GM20000 (cell line): Measurements from ENCODE around the gene C1QL1.

Source experiments
- DNase-seq: peaks from one replicate; pipeline ENCODE4 v3.0.0; 2012; ENCODE audit warnings: low spot score
- TF ChIP-seq, protein P1 (sequence below): IDR thresholded peaks from 2 replicates; pipeline ENCODE4 v1.5.1; 2012; ENCODE audit warnings: mild to moderate bottlenecking, control low read depth; ENCODE audit errors: extremely low read depth, missing control alignments

C1QL1 gene

DNA sequence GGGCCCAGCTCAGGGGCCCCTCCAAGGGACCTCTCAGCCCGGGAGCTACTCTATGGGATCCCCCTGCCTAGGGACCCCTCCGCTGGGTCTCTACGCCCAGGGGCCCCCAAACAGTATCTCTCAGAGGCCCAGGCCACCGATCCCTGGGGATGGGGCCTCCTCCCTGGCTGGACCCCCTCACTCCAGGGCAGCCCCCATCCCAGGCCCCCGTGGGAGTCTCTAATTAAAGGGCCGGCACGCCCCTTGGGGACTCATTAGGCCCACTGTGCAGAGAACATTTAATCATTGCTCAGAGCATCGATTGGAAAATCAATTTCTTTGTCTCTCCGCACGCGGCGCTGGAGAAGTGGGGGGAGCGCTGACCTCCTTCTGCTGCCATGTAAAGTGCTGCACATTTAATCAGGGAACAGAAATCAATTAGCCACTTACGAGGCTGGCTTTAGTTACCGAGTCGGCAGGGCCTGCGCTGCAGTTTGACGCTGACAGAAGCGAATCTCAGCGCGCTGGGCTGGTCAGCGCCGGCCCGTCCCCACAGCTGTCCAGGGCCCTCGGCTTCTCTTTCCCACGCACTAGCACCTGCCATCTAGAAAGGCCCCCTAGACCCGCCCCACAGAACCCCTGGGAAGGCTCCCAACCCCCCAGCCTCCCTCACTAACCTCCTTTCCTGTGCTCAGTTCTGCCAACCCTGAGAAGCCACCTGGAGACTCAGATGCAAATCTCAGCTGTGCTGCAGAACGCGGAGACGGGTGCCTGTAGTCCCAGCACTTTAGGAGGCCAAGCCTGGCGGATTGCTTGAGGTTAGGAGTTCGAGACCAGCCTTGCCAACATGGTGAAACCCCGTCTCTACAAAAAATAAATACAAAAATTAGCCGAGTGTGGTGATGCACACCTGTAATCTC lies 20.2 kb upstream of the C1QL1 start:
- DNase-seq, result no peak
- TF ChIP-seq, protein P1, sequence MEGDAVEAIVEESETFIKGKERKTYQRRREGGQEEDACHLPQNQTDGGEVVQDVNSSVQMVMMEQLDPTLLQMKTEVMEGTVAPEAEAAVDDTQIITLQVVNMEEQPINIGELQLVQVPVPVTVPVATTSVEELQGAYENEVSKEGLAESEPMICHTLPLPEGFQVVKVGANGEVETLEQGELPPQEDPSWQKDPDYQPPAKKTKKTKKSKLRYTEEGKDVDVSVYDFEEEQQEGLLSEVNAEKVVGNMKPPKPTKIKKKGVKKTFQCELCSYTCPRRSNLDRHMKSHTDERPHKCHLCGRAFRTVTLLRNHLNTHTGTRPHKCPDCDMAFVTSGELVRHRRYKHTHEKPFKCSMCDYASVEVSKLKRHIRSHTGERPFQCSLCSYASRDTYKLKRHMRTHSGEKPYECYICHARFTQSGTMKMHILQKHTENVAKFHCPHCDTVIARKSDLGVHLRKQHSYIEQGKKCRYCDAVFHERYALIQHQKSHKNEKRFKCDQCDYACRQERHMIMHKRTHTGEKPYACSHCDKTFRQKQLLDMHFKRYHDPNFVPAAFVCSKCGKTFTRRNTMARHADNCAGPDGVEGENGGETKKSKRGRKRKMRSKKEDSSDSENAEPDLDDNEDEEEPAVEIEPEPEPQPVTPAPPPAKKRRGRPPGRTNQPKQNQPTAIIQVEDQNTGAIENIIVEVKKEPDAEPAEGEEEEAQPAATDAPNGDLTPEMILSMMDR, result no peak

DNA sequence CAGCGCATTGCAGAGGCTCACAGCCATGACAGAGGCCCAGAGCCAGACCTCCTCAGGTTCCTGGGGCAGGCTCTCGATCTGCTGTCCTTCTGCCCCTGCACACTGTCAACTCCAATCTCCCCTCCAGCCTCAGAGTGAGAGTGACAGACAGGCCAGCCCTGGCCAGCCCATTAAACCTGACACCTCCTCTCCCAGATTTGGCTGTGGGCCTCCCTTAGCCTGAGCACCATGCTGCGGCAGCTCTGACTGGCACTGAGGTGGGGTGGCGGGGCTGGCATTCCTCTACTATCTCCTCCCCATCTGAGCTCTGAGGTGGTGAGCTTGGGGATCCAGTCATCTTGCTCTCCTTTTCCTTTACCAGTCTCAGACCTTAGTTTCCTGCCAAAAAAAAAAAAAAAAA lies 15.5 kb upstream of the C1QL1 start:
- DNase-seq, result no peak

DNA sequence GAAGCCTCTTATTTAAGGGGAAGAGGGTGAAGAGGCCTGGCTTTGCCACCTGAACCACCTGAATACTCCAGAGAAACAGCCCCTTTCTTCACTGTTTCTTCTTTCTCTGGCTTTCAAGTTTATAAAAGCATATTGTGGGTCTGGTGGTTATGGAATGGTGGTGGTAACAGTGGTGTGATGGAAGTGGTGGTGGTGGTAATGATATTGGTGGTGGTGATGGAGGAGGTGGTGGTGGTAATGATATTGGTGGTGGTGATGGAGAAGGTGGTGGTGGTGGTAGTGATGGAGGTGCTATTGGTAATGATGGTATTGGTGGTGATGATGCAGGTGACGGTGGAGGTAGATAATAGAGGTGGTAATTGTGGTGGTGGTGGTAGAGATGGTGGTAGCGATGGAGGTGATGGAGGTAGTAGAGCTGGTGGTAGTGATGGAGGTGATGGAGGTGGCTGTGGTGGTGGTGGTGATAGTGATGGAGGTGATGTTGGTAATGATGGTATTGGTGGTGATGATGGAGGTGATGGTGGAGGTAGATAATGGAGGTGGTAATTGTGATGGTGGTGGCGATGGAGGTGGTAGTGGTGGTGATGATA lies 14.1 kb upstream of the C1QL1 start:
- DNase-seq, result no peak
- TF ChIP-seq, protein P1, result no peak

More for the DNA sequence above, 15.5 kb upstream of the C1QL1 start:
- TF ChIP-seq, protein P1, result no peak

DNA sequence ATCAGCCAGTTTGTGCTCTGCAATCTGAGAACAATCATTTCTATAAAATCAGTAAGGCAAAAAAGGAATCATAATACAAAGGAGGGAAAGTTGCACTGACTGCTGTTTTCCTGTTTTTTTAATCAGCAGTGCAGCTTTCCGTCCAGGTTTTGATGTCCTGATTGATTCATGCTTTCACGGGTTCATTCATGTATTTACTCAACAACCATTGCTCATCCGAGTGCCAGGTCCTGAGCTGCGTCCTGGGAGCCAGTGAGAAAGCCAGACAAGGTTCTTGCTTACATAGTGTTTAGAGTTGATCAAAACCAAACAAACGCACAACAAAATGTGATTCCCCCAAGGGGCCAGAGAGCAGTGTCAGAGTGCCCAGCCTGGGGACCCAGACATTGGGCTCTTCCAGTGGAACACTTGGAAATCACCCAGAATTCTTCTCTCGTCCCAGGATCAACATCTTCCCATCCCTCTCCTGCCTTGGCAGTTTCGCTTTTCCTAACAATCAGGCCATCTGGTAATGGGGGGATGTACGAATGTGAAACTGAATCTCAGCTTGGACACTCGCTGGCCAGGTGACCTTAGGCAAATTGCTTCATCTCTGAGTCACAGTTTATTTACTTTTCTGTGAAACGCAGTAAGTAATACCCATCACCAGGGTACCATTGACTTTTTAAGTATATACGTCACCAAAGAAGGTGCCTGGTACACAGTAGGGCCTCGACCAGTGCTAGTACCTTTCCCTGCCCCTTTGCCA lies 13.3 kb upstream of the C1QL1 start:
- no peak for DNase-seq
- TF ChIP-seq, protein P1, result no peak

DNA sequence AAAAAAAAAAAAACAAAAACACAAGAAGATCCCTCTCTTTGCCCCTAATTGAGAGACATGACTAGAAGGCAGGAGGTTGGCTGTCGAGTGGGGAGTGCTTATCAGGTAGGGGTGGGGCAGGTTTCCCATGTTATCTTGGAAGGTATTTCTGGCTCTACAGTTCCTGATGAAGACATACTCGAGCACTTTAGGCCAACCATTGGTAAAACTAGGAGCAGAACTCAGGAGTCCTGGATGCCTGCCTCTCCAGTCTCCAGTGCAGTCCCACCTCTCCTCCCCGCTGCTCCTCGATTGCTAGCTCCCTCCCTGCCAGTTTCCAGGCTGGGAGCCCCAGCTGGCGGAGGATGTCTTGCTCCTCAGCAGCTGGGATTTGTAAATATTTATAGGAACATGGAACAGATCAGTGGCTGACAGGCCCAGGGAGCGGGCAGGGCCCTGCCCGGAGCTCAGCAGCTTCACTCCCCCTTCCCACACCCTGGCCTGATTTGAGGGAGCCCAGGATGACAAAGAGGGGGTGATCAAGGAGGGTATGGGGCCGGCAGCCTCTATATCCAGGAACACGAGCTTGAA lies 11.4 kb upstream of the C1QL1 start:
- no peak for DNase-seq
- TF ChIP-seq, protein P1, result no peak

DNA sequence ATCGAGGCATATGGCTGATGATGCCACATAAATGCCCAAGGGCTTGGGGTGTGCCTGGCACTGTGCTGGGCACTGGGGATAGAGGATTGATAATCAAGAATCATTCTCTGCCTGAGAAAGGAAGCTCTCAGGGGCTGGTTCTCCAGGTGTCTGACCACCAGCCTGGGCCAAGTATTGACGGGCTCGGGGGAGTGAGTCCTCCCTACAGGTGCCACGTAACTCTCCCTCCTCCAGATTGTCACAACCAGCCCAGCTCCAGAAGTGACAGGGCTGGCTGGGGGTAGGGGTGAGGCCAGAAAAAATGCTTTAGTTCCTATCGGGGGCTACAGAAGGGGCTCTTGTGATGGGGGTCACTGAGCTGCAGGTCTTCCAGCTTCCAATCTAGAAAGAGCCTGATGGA lies 10.7 kb upstream of the C1QL1 start:
- DNase-seq, result no peak
- TF ChIP-seq, protein P1, result no peak
